Measurements from ENCODE around the gene SH3TC1. TPM values are rescaled to one million over a fixed set of nuclear protein-coding genes. Genes with fewer than 3 reads are reported as not detected.

Gene SH3TC1
- total RNA-seq, 1 donor from 2014 or later: 82.8 TPM

DNA sequence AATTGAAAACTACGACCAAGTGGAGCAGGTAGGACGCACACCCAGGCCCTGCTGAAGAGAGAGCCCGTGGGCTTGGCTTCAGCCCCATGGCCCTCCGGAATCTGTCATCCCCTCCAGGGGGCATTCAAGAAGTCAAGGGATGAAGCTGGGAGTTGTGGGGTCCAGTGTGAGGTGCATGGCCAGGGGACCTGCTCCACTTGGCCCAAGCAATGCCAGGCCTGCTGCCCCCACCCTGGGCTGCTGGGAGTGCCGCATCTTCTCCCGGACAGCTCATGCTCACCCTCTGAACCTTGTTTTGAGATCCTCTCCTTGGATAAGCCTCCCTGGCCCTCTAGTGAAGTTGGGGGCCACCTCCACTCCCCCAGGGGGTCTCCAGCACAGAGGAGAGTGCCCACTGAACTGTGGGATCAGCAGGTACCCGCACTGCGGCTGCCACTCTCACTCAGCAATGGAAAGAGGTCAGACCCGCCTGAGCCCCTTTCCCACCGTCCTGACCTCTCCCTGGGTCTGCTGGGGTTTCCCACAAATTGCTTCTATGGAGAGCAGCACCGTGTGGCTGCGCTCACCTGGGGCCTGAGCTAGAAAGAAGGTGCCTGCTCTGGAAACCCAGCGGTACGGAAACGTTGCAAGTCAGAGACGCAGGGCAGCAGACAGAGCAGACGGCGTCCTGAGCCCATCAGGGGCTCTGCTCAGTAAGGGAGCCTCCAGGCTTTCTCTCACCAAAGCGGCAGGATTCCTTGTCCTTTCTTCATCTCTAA, 35.5 kb upstream of the SH3TC1 start:
- no peak for DNase-seq (ENCODE audit: low read depth in 2 of 2)

DNA sequence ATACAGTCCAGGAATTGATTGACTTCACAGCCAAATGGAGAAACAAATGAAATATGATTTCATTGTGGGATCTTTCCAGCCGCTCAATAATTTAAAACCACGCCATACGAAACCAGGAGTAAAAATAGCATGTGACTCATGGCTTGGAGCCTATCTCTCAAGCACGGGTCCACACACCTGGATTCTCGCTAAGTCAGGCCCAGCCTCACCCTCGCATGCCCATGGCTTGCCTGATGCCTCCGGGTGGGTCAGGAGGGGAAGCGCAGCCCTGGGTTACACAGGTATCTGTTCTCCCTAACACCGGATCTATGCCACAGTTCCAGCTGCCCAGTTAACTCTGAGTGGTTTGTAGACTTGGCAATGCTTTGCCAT, 34.9 kb upstream of the SH3TC1 start:
- DNase-seq (ENCODE audit: low read depth in 2 of 2): no peak

DNA sequence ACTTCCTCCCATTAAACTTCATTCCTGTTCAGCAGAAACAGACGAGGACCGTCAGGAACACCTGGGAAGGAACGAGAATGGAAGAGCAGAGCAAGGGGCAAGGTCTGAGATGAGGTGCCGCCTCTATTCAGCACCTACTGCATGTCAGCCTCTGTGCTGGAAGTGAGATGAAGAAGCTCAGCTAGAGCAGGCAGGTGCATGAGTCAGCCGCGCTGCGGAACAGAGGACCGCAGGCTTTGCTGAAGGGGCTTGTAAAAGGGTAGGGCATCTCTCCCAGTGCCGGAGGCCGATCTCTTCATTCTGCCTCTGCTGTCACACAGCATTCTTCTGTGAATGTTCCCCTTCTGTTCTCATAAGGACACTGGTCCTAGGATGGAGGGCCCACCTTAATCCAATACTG, 34.4 kb upstream of the SH3TC1 start:
- no peak for DNase-seq (ENCODE audit: low read depth in 2 of 2)

DNA sequence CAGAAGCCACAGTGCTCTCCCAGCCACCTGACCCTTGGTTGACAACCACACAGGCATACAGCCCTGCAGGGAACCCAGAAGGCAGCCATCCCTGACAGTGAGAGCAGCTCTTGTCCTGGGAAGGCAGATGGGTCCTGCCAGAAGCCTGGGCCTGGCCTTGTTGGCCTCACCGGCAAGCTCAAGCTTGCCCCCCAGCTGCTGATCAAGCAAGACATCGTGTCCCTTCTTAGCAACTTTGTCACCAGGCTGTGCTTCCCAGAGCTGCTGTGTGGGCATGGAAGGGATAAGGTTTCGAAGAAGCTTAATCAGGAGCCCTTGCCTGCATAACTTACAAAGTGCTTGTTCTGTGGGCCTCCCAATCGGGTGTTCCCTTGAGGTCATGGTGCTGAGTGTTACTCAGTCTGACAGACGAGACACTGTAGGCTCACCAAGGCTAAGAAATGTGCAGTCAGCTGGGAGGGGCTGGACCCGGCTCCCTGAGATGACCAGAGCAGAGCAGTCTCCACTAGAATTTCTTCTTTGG, 33.7 kb upstream of the SH3TC1 start:
- DNase-seq (ENCODE audit: low read depth in 2 of 2): no peak

DNA sequence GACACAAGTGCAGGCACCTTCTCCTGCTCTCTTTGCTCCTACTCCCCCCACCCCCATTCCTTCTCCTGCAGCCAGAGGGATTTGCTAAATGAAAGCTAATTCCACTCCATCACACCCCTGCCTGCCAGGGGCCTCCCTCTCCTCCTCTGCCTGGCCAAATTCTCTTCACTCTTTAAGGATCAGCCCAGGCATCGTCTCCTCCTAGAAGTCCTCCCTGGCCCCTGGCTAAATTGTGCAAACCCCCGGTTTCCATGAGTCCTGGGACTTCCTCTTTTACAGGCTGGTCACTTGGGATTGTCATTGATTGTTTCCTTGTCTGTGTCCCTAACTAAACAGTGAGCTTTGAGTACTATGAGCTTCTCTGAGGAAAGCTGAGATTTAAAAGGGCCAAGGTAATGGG, 31.8 kb upstream of the SH3TC1 start:
- no peak for DNase-seq (ENCODE audit: low read depth in 2 of 2)

GRCh38 chr4:8167815-8168214, 31.3 kb upstream of the SH3TC1 start:
- no peak for DNase-seq (ENCODE audit: low read depth in 2 of 2)

DNA sequence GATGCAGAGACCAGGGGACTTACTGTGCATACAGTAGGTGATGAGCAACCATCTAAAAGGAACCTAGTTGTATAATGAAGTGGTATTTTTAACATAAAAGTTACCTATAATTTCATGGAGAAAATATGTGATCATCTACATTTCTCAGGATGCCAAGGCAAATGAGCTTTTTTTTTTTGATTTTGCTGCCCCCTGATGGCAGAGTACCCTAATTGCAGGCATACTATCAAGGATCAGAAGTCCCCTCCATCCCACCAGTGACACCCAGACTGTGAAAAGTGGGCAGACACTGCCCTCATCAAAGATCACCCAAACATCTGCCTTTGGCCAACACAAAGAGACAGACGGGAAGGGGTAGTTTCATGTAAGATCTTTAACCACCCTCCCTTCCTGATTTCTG, 30.9 kb upstream of the SH3TC1 start:
- no peak for DNase-seq (ENCODE audit: low read depth in 2 of 2)

DNA sequence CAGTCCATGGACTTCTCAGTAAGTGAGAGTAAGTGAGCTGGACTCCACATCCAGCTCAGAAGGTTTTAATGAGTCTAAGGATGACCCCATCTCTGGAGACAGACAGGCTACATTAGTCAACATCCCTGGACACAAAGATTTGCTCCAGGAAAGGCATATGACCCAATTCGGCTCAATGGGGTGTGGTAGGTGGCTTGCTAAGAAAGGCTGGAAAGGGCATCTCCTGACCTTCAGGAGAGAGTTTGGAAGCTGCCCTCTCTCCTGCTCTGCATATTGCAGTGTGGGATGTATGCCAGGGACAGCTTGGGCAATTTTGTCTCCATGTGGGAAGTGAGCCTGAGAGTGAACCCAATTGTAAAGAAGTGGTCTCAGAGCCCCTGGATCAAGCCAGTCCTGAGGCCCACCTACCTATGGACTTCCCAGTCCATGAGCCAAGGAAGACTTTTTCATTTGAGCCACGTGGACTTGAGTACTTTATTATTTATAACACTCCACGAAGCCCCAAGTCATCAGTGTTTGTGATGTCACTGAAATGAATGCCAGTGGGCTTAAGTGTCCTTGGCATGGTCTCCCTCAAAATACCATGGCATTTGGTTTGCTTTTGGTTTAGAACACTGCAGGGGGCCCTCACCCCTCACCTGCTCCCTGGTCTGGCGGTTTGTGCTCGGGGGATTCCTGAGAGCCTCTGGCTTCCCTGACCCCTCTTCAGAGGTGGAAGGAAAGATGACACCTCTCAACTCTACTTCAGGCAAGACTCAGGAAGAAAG, 30.1 kb upstream of the SH3TC1 start:
- no peak for DNase-seq (ENCODE audit: low read depth in 2 of 2)

DNA sequence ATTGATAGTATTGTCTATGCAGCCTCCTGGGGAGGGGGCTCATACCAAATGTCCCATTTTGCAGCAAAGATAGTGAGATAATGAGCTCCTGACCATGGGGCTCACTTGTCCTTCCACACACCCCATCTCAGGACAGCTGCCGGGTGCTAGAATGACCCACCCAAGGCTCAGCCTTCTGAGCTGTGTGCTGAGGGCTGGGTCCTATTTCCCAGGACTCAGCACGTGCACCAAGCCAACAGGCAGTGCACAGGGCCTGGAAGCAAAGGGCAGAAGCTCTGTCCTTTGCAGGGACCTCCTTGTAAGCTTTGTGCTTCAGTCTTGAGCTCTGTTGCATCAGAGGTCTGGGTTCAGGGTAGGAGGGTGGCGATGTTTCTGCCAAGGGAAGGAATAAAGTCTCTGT, 29.3 kb upstream of the SH3TC1 start:
- DNase-seq (ENCODE audit: low read depth in 2 of 2): no peak

- DNase-seq (ENCODE audit: low read depth in 2 of 2): no peak
Measured at GRCh38 chr4:8170341-8170740, 28.7 kb upstream of the SH3TC1 start.

DNA sequence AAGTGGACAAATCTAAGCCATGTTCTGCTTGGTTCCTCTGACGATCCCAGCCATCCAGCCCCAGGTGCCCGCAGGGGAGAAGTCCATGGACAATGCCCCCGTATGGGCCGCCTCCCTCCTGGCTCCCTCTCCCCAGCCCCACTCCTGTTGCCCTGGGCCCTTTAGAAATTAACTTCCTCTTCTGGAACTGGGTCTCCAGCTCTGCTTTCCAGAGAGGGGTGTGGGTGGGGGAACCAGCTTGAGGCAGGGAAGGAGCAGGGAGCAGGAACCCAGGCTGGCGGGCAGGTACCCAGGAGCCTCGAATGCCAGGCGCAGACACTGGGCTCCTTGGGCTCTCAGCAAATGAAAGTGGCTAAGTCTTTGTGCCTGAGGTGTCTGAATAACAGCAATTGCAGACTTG, 27.8 kb upstream of the SH3TC1 start:
- DNase-seq (ENCODE audit: low read depth in 2 of 2): no peak

GRCh38 chr4:8171984-8172924, 26.8 kb upstream of the SH3TC1 start:
- DNase-seq (ENCODE audit: low read depth in 2 of 2): no peak

DNA sequence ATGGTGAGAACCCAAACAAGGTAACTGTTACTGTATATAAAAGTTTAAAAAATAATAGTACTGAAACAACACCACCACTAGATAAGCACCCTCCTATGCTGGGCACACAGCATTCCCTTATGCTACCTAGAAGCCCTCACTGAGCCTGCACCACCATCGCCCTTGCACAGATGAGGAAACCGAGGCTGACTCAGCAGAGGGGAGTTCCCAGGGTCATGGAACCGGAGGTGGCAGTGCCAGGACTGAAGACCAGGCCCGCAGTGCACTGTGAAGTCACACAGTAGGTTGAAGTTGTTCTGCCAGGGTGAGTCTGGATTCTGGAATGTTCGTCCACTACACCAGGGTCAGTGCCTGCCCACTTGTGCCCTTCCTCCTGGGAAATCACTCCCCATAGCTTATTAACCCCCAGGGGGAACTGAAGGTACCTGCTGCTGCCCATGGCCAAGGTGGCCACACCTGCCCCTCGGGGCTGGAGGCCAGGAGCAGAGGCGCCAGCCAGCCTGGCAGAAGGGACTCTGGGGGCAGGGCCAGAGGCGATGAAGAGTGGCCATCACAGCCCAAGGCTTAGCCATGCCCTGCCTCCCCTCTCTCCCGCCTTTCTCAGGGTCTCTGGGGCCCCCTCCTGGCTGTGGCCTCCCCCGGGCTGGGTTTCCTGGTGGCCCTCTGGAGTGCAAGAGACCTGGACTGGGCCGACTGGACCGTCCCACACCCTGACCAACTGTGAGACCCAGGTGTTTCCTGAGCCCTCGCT, 25.4 kb upstream of the SH3TC1 start:
- no peak for DNase-seq (ENCODE audit: low read depth in 2 of 2)

DNA sequence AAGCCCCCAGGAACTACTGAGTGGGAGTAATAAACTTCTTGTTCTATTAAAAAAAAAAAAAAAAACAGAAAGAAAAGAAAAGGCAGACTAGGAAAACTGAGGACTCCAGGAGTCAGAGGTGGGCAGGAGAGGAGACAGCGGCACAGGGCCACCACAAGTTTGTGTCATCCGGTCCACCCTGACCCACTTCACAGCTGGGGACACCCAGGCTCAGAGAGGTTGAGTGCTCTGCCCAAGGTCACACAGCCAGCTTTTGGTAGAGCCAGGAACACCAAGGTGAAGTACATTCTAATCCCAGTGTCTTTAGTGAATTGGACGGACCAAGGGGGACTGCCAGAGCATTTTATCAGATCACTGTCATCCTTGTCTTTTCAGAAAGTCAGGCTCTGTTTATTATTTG, 24.1 kb upstream of the SH3TC1 start:
- no peak for DNase-seq (ENCODE audit: low read depth in 2 of 2)

DNA sequence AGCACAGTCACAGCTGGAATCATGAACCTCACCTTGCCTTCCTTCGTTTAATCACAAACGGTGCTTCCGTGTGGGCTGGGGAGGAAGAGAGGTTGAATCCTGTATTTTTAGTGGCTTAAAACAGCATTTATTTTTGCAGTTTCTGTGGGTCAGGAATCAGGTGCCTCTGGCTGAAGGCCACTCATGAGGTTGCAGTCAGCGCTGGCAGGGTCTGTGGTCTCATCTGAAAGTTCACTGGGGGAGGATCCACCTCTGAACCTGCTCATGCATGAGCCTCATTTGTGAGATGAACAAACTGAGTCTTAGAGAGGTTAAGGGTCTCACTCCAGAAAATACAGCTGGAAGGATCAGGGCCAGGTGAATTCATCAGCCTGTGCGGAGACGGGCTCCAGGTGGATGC, 23.4 kb upstream of the SH3TC1 start:
- DNase-seq (ENCODE audit: low read depth in 2 of 2): no peak

GRCh38 chr4:8176547-8177399, 22.3 kb upstream of the SH3TC1 start:
- peak; percentile 36 to 72 for DNase-seq (ENCODE audit: low read depth in 2 of 2)

- no peak for DNase-seq (ENCODE audit: low read depth in 2 of 2)
Measured at GRCh38 chr4:8177552-8177951, 21.5 kb upstream of the SH3TC1 start.

GRCh38 chr4:8177956-8178355, 21.1 kb upstream of the SH3TC1 start:
- DNase-seq (ENCODE audit: low read depth in 2 of 2): no peak

- DNase-seq (ENCODE audit: low read depth in 2 of 2): no peak
Measured at GRCh38 chr4:8179074-8179473, 20.0 kb upstream of the SH3TC1 start.

DNA sequence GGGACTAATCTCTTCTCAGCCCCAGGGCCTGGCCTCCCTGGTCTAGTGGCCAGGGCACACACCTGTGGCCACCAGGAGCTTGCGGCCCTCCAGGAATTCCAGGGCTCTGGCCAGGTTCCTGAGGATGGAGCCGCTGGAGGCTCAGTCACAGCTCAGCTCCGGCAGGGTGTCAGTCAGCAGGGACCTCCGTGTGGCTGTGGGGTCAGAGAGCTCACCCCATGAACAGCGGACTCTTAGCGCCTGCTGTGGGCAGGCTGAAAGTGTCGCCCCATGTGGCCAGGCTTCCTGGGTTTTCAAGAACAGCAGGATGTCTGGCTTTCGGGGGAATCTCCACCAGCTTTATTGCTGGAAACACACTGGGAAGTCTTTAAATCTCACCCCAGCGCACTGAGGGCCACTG, 19.3 kb upstream of the SH3TC1 start:
- no peak for DNase-seq (ENCODE audit: low read depth in 2 of 2)

Measured in dermis microvascular lymphatic vessel endothelial cell (primary cell).